NCI-H1436 treated with DMSO at 0.1 percent for 48 hours (cell line): Measurements from ENCODE around the gene ADGRF5.

Experiments
- DNase-seq: peaks from one replicate; lab custom pipeline; 2025; lab: John Stamatoyannopoulos, UW

Gene ADGRF5

DNA sequence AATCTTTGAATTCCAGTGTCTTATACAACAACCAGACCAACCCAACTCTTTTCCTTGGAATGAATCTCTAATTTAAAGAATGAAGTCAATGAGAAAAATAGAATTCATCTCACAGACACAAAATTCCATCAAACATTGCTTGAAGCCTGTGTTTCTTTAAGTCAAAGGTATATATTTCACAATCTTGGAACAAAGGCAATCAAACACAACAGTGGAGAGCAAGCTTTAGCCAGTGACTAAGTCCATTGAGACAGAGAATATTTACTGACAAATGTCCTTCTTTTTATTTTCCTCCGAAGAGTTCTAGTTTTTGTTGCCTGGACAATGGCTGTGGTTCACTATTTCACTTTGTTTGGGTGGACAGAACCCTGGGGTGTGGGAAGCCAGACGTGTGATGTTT lies 92.8 kb downstream of the ADGRF5 start:
- no peak for DNase-seq

DNA sequence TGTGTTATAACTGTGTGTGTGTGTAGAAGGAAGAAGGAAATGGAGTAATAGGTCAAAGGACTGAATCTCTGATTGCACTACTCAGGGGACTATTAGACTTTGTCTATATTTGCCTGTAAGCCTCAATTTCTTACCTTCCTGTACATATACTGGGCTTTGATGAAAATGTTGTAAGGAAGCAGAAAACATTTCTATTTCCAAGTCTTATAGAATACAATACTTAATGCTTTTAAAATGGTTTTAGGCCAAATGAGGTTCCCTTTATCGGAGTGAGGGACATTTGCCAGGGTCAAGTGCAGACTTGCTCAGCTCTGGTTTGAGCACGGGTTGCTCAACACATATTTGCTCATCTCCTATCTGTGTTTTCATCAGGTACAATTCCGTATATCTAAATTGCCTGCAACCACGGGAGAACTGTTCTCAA lies 100.3 kb downstream of the ADGRF5 start:
- DNase-seq, result no peak

DNA sequence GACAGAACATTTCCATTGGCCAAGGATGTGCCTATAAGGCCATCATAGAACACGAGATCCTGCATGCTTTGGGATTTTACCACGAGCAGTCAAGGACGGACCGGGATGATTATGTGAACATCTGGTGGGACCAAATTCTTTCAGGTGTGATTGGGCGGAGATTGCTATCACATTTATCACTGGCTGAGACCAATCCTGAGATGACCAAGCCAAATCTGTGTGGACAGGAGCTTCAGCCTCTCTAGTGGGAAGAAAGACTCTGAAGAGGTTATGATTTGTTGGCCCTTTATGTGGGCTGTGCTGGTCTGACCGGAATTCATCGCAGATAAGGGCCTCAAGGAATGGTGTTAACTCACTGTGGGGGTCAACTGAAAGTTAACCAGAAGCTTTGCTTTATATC lies 102.2 kb downstream of the ADGRF5 start:
- no peak for DNase-seq

DNA sequence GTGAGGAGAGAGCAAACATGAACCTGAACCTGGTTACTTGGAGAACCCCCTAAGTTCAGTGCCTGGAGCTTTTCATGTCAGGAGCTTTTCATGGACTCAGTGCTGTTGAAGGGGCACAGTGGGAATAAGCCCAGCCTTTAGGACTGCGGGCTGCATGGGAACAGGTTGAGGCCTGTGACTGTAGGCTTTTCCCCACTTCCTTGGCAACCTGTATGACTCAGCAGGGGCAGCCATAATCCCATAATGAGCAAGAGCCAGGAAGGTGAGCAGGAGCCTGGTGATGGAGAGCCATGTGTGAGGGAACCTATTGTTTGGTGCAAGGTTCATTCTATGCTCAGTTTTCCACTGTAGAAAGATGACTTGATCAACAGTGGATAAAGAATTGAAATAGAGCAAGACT lies 105.1 kb downstream of the ADGRF5 start:
- DNase-seq, result no peak

DNA sequence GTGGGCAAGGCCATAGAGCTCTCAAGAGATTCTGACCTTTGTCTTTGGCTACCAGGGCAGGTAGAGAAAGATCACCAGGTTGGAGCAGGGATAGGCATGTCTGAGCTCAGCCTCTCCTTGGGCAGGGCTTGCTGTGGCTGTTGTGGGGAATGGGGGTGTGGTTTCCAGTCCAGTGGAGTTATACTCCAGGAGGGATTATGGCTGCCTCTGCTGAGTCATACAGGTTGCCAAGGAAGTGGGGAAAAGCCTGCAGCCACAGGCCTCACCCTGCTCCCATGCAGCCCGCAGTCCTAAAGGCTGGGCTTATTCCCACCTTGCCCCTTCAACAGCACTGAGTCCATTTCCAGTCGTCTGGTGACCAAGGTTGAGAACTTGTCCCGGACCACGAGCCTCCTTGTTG lies 106.6 kb downstream of the ADGRF5 start:
- no peak for DNase-seq

DNA sequence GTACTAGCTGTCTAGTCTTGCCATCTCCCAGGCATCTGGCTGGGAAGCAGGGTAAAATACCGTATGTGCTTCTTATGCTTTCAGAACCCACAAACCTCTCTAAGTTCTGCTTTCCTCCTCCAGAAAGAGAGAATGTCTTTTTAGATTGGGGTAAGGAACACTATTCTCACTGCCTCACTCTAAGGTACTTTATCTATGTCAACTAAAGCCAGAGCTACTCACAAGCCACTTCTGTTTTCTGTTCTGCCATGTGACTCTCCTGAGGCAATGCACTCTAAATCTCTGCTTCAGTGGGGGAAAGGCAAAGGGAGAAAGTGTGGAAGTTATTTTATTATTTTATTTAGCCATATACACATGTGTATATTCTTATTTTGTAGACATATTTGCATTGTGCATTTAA lies 112.9 kb downstream of the ADGRF5 start:
- no peak for DNase-seq
